Stimulated activated CD4-positive, alpha-beta T cell treated with anti-CD3 and anti-CD28 coated beads, Interleukin-1b, Interleukin-23, amount 100 ng/mL, for 4 hours (primary cell): ENCODE data around the gene ADGRD1.
A peak's percentile ranks its signal among the peaks of the same experiment; 100 is the strongest.
"Not testable (repeated sequence)": the region's sequence is repeated elsewhere in the genome, so short reads cannot be mapped to it uniquely, and the experiment has no call there.

Source experiments
- DNase-seq, 2 donors: peaks; one replicate each; pipeline ENCODE4 v3.0.0-alpha.2; 2020; ENCODE audit warnings: low read depth in 2 of 2

ADGRD1 gene

DNA sequence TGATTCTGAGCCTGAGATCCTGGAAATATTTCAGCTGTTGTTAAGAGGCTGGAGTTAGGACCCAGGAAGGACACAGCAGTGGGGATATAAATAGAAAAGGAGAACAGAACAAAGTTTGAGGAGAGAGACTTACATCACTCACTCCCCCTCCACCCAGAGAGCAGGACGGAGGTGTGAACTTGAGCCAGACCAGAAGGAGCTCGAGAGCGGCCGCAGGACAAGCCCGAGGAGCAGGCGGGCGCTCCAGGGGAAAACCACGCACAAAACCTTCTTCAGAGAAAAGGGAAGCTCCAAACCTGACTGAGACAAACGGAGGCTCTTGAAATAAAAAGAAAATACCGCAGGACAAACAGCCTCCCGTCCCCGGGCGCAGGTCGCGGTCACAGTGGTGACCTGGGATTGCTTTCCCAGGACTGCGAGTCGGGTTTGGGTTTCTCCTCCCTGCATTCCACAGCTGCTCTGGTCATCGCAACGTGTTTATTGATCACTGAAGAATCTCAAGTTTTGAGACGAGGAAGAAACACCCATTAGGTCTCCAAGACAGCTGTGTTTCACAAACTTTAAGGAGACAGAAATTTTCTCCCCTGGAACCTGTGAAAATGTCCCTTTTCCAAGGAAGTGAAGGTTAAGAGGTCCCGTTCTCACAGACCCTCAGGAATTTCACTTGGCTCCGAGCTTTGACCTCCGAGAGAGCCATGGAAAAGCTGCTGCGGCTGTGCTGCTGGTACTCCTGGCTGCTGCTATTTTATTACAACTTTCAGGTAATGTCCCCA is at the start of gene ADGRD1:
ADGRD1 (plus strand) TSS at position 137 of the 773 bp plus-strand sequence; CDS start at position 696, 559 bp downstream.
- no peak for DNase-seq

DNA sequence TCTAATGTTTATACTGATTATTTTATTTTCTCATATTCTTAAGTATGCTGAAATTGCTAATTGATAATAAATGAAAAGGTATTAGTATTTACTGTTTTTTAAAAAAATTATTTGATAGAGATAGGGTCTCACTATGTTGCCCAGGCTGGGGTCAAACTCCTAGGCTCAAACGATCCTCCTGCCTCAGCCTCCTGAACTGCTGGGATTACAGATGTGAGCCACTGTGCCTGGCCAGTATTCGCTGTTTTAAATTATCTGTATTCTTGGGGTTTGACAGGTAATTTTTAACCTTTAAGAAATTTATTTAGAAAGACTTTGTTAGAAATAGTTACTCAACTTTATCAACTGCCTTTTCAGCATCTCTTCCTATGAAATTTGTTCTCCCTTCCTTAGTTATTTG is 49.6 kb upstream of the ADGRD1 start:
- no peak for DNase-seq

DNA sequence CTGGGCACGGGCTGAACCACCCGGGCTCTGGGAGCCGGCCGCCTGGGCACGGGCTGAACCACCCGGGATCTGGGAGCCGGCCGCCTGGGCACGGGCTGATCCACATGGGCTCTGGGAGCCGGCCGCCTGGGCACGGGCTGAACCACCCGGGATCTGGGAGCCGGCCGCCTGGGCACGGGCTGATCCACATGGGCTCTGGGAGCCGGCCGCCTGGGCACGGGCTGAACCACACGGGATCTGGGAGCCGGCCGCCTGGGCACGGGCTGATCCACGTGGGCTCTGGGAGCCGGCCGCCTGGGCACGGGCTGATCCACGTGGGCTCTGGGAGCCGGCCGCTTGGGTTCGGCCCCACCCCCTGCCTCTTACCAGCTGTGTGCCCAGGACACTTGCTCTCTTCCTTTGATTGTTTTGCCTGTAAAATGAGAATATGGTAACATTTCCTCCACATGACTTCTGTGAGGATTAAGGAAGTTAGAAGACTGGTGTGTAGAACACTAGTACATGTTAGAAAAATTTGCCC is 48.7 kb upstream of the ADGRD1 start:
- DNase-seq, result not testable (repeated sequence)

DNA sequence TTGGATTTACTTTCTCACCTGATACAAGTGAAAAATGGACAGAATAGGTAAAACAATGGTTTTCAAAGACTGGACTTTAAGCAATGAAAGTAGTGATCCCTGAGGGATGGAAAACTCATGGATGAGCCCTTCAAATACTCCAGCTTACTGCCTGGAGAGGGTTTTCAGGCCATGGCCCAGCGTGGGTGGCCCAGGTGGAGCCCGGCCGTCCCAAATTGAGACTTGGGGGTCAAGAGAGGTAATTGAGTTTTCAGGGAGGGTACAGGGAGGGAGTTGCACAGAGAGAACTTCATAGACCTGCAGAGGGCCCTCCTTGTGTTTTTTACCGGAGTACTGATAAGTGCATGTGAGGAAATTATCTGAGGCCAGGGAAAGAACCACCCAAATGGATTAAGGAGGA is 44.6 kb upstream of the ADGRD1 start:
- DNase-seq, result no peak

DNA sequence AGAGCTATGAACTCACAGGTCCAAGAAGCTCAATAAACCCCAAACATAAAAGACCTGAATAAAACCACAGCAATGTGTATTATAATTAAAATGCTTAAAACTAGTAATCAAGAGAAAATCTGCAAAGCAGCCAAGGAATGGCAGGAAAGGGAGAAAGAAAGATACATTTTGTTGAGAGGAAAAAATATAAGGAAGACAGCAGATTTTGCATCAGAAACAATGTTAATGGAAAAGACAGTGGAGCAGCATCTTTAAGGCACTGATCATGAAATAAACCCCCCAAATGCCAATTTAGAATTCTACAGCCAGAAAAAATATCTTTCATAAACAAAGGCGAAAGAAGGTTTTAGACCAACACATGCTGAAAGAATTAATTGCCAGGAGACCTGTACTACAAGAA is 42.5 kb upstream of the ADGRD1 start:
- DNase-seq, result no peak

DNA sequence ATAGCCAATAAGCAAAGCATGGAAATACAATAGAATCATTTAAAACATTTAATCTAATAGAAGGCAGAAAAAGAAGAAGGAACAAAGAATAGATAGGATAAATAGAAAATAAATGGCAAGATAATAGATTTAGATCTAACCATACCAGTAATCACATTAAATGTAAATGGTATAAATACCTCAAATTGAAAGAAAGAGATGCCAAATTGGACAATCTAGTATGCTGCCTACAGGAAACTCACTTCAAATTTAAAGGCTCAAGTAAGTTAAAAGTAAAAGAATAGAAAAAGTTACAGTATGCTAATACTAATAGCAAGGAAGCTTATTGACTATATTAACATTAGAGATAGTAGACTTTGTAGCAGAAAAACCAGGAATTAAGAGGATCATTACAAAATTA is 41.8 kb upstream of the ADGRD1 start:
- no peak for DNase-seq

DNA sequence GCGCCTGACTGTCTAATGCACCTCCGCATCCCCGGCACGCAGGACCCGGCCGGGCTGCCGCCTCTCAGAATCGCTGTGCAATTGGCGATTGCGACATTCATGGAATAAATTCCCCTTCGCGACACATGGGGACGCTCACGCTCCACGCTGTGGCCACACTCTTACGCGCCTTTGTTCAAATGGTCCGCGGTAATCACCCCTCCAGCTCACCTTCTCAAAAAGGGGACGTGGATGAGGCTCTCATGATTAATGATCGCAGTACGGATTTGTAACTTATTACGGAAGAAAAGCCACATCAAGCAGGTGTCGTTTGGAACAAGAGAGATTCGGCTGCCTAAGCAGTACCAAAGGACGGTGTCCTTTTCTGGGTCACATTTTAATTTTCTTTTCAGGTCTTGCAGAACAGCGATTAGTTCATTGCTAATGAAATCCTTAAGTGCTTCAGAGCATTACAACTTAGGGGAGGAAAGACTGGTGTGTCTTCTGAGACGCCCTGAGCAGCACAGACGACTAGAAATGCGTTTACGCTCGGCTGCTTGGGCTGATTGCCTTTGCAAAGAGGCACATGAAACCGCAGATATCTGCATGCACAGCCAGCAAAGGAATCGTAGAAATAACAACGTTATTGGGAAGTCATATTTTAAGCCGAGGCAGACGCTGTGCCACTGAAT is 37.3 kb upstream of the ADGRD1 start:
- peak in 1 of 2 donors; percentile 3 for DNase-seq

DNA sequence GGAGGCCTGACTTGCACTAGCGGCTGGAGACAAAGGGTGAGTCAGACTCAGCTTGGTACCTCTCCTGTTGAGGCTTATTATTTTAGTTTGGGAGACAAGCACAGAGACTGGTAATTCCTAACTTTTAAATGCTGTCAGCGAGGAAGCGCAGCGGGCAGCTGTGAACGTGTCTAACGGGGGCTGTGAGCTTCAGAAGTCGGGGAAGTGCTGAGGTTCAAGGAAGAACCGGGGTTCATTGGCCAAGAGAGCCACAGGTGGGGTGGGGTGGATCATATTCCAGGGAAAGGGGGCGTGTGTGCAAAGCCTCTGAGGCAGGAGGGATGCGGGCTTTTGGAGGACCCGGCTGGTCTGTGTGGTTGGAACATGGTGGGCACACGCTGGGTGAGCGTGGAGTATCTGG is 36.1 kb upstream of the ADGRD1 start:
- DNase-seq, result no peak

DNA sequence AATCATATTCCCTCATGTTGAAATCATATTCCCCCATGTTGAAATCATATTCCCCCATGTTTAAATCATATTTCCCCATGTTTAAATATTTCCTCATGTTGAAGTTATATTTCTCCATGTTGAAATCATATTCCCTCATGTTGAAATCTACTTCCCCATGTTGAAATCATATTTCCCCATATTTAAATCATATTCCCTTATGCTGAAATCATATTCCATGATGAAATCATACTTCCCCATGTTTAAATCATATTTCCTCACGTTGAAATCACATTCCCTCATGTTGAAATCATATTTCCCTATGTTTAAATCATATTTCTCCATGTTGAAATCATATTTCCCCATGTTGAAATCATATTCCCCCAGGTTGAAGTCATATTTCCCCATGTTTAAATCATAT is 34.6 kb upstream of the ADGRD1 start:
- no peak for DNase-seq

DNA sequence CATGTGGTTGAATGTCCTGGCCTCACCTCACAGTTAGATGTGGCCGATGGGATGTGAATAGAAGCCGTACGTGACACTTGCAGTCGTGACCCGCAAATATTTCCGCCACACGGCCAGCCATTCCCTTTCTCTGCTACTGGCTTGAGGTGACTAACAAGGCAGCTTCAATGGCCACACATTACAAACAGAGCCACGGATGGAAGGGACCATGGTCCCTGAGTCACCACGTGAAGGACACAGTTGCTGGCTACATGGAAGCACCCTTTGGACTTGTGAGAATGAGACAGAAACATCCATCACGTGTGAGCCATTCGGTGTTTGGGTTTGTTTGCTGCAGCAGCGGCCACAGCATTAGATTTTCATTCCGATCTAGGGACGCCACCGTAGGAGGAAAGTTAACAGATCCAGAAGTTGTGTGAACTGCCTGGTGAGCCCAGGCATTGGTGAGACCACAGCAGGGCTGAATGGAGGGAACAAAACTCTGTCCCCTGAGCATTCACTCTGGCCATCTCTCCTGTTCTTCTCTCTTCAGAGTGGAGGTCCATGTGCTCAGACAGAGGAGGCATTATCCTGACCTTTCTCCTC is 33.5 kb upstream of the ADGRD1 start:
- no peak for DNase-seq

DNA sequence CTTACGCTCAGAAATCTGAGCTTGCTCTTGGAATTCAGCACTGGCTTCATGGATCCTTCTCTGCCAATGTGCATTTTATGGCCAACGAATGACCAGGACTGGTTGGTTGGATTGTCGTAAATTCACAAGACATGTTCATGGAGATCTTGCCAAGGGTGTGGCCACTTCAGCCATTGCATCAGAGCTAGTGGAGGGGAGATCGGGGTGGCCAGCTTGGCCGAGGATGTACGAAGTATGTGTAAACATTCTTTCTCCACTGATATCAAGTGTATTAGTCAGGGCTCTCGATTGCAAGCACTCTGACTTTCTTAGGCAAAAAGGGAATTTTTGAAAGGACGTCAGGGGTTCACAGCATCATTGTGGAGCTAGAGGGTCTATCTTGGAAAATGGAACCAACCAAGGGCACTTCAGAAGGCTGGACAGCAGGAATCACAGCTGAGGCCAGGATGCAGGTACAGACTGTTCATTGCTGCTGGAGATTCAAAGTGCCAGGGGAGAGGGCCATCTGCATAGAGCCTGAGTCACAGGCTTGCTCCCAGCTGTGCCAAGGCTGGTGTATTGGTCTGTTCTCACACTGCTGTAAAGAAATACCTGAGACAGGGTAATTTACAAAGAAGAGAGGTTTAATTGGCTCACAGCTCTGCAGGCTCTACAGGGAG is 32.9 kb upstream of the ADGRD1 start:
- DNase-seq, result no peak

DNA sequence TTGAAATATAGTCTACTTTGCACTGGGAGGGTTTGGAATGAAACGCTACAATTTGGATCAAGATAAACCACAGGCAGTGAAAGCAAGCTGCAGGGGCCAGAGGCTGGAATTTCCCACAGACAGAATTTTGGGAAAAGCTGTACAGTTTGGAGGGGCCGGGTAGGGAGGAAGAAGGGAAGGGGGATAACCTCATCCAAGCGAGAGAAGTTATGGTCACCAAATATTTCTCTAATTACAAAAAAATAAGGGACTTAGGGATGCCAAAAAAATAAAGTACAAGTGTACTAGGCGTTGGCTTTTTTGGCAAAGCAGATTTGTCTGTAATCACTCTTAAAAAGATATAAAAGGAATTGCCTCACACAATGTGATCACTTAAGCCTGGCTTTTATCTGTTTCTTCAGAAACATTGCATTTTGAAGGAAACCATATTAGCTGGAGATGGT is 31.2 kb upstream of the ADGRD1 start:
- no peak for DNase-seq

DNA sequence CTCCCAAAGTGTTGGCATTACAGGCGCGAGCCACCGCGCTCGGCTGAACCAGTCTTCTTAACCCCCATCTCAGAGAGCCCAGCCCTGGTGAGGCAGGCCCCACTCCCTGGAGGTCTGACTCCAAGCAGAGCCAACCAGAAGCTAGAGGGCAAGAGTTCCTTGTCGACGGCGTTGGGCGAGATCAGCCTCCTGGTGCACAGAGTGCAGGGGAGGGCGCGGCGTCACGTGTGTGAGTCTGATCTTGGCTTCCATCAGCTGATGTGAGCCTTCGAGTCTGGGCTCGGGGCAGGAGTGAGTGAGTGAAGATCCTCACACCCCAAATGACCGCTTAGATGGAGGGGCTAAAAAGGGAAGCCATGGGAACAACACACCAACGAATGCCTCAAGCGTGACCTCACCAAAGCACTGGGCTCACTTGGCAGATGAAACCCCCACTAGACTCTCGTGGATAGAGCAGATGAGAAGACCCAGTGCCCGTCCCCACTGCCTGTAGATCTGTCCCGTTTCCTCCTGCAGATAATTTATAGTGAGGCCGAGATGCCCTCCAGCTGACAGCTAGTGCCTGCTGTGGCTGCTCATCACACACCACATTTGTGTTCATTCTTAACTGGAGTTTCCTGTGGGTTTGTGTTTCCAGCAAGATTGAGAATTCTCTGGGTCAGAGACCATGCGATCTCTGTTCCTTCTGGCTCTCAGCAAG is 28.6 kb upstream of the ADGRD1 start:
- DNase-seq, result no peak

DNA sequence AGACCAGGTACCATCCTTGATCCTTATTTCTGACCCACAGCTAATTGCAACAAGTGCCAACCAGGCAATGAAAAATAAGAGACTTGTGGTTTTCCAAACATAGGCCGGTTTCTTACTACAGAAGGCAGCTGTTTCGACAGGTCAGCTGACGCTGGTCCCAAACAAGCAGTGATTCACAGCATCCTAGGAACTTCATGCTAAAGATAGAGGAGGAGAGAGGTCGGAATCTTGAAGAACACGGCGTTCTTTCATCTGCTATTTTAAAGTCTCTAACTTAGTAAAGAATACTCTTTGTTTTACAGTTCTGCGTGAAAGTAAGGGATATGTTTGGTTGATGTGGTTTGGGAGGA is 28.1 kb upstream of the ADGRD1 start:
- no peak for DNase-seq

DNA sequence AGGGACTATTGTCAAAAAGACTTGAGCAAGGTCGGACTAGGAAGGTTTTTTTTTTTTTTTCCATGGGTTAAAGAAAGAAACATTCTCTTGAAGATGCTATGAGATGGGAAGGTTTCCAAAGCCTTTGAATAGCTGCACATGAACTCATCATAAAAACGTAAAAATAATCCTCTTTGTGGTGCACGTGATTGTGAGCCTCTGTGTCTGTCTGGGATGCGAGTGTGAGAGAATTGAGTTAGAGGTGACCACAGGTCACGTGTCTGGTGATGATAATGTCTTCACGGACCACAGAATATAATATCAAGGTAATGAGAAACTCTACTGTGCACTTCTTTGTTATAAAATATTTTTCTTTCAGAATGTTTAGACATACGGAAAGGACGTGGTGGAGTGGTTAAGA is 24.3 kb upstream of the ADGRD1 start:
- no peak for DNase-seq

DNA sequence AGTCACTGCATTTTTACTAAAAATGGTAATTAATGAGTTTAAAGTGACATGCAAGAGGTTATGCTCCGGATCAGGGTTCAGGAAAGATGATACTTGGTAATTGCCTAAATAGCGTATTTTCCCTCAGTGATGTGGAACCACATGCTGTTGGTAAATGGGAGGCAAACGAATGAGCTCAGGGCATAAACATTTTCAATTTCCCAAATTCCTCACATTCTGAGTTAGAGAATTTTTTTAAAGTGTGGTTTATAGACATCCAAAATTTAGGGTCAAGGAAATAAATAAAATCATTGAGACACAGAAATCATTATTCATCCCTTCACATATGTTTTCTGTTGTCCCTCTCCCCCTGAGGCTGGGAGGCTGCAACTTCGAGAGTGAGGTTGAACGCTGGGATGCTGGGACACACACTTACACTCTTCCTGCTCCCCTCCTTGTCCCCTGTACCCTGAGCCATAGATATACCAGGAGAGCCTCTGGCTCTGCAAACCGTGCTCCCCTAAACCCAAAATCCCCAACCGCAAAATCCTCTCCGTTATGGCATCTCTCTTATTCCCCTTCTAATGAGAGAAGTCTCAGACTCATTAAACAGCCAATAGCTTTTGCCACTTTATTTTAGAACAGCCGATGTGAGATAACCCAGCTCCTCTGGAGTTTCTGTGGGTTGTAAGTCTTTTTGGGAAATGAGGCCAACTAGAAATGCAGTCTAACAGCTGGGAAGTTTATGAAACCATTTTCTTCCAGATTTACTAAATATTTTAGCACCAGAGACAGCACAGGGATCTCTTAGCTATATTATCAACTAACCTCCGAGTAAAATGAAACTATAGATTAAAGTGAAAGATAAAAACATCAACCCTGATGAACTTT is 21.4 kb upstream of the ADGRD1 start:
- no peak for DNase-seq

DNA sequence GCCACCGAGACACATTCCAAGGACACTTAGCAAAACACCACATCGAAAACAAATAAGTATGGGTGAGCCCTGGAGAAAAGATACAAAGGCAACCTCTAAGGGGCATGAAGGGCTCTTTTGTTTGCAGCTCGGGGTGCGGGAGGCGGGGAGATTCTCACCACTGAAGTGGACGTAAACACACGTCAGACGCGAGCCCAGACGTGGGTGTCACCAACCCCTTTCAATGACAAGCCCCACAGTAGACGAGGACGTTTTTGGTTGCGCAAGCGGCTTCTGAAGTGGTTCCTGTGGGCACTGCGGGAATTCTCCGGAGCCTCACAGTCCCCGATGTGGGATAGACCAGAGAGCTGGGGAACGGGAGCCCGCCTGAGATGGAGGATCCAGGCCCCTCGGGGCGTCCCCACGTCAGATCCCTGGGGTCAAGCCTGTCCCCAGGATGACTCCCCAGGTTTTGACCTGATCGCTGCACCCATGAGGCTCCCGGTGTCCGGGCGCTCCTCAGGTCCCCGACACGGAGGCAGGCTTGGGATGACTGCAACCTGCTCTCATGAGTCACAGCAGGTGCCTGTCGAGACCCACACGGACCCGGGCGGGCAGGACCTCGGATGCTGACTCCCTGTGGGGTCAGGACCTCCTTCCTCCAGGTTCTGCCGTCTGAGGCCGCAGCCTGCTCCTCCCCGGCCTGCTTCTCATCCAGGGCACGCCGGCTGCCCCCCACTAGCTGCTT is 20.3 kb upstream of the ADGRD1 start:
- no peak for DNase-seq

DNA sequence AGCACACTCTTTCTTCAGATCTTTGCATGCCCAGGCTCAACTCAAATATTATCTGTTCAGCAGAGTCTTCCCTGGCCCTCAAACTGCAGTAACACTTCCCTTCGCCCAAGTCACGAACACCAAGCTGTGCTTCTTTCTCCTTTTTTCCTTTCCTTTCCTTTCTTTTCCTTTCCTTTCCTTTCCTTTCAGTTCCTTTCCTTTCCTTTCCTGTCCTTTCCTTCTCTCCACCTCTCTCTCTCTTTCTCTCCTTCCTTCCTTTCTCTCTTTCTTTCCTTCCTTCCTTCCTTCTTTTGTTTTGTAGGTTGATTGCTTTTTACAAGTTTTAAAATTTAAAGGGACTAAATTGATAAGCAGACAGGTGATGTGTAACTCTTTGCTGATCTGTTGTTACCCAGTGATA is 19.0 kb upstream of the ADGRD1 start:
- DNase-seq, result no peak

DNA sequence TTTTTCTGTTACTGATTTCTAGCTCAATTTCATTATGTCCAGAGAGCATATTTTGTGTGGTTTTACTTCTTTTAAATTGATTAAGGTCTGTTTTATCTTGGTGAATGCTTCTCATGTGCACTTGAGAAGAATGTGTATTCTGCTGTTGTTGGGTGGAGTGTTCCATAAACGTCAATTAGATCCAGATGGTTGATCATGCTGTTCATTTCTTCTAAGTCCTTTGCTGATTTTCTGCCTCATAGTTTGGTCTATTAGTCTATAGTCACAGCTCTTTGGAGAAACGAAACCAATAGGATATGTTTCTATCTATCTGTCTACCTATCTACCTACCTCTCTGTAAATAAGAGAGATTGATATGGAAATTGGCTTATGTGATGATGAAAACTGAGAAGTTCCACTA is 17.1 kb upstream of the ADGRD1 start:
- DNase-seq, result no peak

DNA sequence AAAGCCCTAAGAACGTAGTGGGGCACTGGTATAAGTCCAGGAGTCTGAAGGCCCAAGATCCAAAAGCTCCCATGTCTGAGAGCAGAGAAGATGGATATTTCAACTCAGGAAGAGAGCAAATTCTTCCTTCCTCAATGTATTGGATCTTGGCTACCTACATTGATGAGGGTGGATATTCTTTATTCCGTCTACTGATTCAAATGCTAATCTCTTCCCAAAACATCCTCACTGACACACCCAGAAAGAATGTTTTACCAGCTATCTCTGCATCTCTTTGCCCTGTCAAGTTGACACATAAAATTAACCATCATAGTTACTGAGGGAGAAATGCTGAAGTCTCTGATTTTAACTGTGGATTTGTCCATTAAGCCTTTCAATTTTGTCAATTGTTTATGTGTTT is 16.6 kb upstream of the ADGRD1 start:
- DNase-seq, result no peak
